Activated CD4-positive, CD25-positive, alpha-beta regulatory T cell treated with anti-CD3 and anti-CD28 coated beads, Interleukin-2, amount 50 U/mL, for 16 hours (primary cell): Measurements from ENCODE around the gene SEBOX.

Experiments used
- DNase-seq: peaks from one replicate; pipeline ENCODE4 v3.0.0-alpha.2; 2020; ENCODE audit warnings: low read depth, low spot score

Gene SEBOX

GRCh38 chr17:28364665-28365363, at the start of gene SEBOX:
SEBOX (minus strand) TSS chr17:28365199; CDS start chr17:28365151, 48 bp downstream.
- no peak for DNase-seq

GRCh38 chr17:28413804-28414203, 48.8 kb upstream of the SEBOX start:
- DNase-seq = no peak

- no peak for DNase-seq
Observed at GRCh38 chr17:28412099-28412498, 47.1 kb upstream of the SEBOX start.

GRCh38 chr17:28407974-28408306, 42.9 kb upstream of the SEBOX start:
- no peak for DNase-seq

- DNase-seq = no peak
Observed at GRCh38 chr17:28407130-28407973, 42.4 kb upstream of the SEBOX start.

GRCh38 chr17:28406473-28406814, 41.4 kb upstream of the SEBOX start:
- no peak for DNase-seq

- DNase-seq = no peak
Observed at GRCh38 chr17:28405632-28406472, 40.9 kb upstream of the SEBOX start, which contains the start of gene SLC46A1. SLC46A1 (minus strand) TSS chr17:28406212; CDS start chr17:28406114, 98 bp downstream.

- no peak for DNase-seq
Observed at GRCh38 chr17:28404812-28405570, 40.0 kb upstream of the SEBOX start.

GRCh38 chr17:28404461-28404811, 39.4 kb upstream of the SEBOX start:
- DNase-seq = no peak

- no peak for DNase-seq
Observed at GRCh38 chr17:28404007-28404406, 39.0 kb upstream of the SEBOX start.

GRCh38 chr17:28402844-28403243, 37.8 kb upstream of the SEBOX start:
- DNase-seq = no peak

- no peak for DNase-seq
Observed at GRCh38 chr17:28402224-28402630, 37.2 kb upstream of the SEBOX start.

GRCh38 chr17:28399808-28400207, 34.8 kb upstream of the SEBOX start:
- DNase-seq = no peak

GRCh38 chr17:28398280-28398981, 33.4 kb upstream of the SEBOX start:
- DNase-seq = no peak

- DNase-seq = no peak
Observed at GRCh38 chr17:28397687-28398279, 32.8 kb upstream of the SEBOX start.

GRCh38 chr17:28397275-28397674, 32.3 kb upstream of the SEBOX start:
- no peak for DNase-seq

- no peak for DNase-seq
Observed at GRCh38 chr17:28396635-28397239, 31.7 kb upstream of the SEBOX start.

GRCh38 chr17:28395968-28396367, 31.0 kb upstream of the SEBOX start:
- DNase-seq = no peak

GRCh38 chr17:28395426-28395825, 30.4 kb upstream of the SEBOX start:
- no peak for DNase-seq
